EL (cell line): Measurements from ENCODE around the gene TTC28.
A peak's percentile ranks its signal among the peaks of the same experiment; 100 is the strongest.

Experiments
- DNase-seq: peaks from one replicate; pipeline ENCODE4 v3.0.0-alpha.2; 2016

Gene TTC28

DNA sequence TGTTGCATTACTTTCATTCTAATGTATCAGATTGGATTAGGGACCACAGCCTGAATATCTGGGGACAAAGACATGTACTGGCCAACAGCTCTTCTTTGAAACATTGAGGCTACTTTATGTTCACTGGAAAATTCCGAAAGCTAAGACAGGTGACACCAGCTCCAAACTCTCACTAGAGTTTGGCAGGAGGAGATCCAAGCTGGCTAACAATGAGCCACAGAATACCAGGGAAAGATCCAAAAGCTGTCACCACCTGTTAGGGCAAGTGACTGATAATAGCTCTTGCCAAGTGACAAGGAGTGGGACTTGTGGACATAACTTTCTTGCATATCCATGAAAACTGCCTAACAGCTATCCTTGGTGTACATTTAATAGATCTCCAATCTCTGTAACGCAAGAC is 333.3 kb downstream of the TTC28 start:
- no peak for DNase-seq

DNA sequence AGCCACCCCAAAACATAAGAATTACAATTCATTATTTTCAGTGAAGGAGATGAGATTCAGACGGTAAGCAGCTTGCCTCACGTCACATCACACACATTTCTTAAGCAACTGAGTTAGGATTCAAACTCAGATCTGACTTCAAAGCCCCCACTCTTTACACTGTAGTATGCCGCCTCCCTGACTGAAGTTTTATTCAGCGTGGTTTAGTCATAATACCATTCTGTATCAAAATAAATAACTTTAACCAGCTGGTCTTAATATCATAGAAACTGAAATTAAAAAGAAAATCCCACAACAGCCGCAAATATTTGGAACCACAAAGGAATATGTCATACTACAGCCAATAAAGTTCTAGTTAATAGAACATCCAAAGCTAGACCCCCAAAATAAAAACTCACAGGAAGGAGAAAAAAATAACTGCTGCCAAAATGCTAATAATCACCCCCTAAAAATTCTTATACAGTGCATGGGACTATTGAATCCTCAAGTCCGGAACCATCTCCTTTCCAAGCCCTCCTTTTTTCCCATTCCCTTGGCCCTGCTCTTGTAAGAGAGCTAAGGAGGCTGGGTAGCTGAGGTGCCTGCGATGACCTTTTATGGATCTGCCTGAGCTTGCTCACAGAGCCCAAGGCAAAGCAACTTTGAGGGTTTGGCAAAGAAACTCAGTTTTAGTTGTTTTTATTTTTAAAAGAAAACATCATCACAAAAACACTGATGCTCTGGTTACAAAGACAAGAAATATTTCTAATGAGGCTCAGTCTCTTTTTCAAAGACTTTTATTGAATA is 334.5 kb downstream of the TTC28 start:
- peak; percentile 10 for DNase-seq

GRCh38 chr22:28341001-28341400 is 338.6 kb downstream of the TTC28 start:
- peak; percentile 40 for DNase-seq

- DNase-seq, result no peak
Measured at GRCh38 chr22:28333088-28333487, 346.6 kb downstream of the TTC28 start.

DNA sequence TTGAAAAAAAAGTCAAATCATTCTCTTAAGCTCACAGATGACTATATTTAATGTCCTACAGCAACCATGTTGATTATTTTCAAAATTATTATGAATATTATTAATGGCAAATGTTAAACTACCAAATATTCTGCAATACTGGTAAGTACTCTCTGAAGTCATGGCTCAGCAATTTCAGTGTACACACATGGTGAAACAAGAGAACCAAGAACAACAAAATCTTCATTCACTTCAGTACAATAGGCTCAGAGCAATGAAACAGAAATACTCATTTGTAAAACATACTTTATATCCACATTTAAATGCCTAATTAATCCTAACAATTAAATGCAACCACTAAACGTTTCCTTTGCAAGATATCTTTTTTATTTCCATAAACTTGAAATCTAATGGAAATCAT is 347.2 kb downstream of the TTC28 start:
- DNase-seq, result no peak

DNA sequence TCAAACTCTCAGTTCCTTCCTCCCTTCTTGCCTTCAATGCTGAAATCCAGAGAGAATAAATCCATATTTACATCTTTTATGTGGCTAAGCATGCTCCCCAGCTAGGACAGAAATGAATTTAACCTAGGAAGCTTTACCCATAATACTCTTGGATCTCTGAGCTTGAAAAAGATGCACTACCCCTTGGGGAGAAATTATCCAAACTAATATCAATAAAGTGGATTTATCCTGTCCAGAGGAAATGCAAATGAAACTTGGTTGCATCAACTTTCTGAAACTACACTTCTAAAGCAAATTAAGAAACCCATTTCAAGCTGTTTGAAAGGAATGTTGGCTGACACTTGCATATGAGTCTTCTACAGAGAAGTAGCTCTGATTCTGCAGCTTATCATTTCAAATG is 347.9 kb downstream of the TTC28 start:
- no peak for DNase-seq

DNA sequence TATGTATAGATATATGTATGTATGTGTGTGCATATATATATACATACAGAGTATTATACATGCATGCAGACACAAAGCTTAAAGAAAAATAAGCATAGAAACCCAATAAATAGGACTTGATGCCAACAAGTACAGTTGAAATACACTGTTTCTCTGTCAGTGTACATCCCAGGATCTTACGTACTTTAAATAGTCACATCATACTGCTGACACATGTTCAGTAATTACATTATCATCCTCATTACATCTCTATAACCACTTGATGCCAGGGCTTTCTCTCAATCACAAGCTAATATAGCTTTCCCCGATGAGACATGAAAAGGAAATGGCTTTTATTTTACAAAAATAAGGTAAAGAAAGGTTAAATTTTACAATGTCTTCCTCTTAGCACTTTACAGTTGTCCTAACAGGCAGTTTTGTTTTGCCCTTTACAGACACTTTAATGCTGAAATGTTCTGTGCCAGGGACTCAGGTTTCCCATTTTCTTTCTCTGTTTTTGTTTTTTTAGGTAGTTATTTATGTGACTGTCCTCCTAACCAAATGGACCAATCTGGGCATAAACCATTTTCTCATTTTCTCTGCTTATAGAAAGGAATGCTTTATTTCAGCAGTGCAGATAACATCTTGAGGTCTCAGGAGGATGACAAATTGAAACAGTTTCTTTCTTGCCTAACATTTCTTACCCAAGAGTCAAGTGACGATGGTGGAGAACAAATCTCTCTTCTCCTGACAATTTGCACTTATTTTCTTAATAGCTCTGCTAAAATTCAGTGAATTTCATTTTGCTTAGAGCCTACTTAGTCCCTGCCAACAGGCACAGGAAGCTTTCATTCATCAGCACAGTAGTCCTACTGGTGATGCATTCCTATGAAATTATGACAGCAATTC is 350.2 kb downstream of the TTC28 start:
- DNase-seq, result peak; percentile 33

GRCh38 chr22:28328756-28329155 is 350.9 kb downstream of the TTC28 start:
- DNase-seq, result no peak

GRCh38 chr22:28316014-28316413 is 363.6 kb downstream of the TTC28 start:
- no peak for DNase-seq

DNA sequence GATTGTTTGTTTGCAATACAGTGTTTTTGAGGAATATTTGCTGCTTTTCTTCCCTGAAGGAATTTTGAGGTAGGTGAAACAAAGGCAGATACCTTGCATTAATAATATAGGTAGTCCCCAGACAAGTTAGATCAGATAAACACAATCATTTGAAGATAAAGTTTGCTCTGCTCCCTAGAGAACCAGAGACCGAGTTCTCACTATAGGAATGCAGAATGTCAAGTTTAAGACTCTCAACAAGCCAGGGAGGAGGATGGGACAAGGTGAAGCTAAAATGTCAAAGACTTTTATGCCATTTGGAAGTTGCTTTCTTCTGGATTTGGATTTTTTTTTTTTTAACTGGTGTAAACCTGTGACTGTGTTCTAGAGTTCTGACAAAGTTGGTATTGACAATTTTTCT is 364.7 kb downstream of the TTC28 start:
- no peak for DNase-seq

DNA sequence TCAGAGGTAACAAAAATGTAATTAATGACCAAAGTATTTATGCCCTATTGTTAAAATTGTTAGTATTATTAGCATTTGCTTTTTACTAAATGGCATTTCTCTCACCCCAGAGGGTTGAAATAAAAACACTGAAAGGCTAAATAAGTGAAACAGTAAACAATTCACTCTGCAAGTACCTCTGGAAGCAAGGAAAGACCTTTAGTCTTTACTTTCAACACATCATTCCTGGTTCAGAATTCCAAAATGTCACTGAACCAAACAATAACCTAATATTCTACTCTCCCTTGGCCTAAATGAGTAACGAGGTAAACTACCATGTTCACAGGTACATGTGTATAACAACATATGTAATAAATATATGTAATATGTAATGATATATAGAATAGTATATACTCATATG is 369.3 kb downstream of the TTC28 start:
- DNase-seq, result no peak

- DNase-seq, result no peak
Measured at GRCh38 chr22:28299753-28300152, 379.9 kb downstream of the TTC28 start.

GRCh38 chr22:28299309-28299708 is 380.3 kb downstream of the TTC28 start:
- DNase-seq, result no peak

- DNase-seq, result no peak
Measured at GRCh38 chr22:28297504-28297903, 382.1 kb downstream of the TTC28 start.

DNA sequence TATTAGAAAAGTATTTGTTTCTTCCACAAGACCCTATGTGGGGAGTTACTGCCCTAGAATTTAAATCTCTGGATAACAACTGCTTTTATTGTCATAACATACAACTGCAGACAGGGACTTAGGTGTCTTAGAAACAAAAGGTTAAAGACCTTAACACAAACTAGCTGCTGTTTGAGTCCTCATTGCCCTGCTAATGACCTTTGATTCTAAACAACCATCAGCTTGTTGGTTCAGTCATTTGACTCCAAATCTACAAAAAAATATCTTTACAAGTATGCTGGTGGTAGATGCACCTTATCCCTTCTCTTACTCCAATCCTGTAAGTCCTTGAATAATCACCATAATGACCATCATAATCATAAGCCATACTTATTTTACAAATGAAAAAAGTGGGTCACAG is 383.2 kb downstream of the TTC28 start:
- DNase-seq, result no peak

GRCh38 chr22:28283068-28283654 is 396.5 kb downstream of the TTC28 start:
- DNase-seq, result peak; percentile 39

GRCh38 chr22:28282405-28283067 is 397.1 kb downstream of the TTC28 start:
- DNase-seq, result peak; percentile 19

DNA sequence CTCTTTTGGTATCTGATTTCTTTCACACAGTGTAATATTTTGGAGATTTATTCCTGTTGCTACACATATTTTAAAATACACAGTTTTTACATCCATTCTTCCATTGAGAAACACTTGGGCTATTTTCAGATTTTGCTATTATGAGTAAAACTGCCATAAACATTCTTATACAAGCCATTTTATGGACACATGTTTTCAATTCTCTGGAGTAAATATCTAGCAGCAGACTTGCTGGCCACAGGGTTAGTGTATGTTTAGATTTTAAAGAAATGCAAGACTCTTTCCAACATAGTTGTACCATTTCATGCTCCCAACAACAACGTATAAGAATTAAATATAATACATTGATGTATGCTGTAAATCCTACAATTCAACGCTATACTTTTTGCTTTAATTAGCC is 399.8 kb downstream of the TTC28 start:
- DNase-seq, result no peak

GRCh38 chr22:28269277-28269676 is 410.4 kb downstream of the TTC28 start:
- DNase-seq, result no peak

GRCh38 chr22:28268850-28269249 is 410.8 kb downstream of the TTC28 start:
- DNase-seq, result no peak

- no peak for DNase-seq
Measured at GRCh38 chr22:28268171-28268570, 411.5 kb downstream of the TTC28 start.

DNA sequence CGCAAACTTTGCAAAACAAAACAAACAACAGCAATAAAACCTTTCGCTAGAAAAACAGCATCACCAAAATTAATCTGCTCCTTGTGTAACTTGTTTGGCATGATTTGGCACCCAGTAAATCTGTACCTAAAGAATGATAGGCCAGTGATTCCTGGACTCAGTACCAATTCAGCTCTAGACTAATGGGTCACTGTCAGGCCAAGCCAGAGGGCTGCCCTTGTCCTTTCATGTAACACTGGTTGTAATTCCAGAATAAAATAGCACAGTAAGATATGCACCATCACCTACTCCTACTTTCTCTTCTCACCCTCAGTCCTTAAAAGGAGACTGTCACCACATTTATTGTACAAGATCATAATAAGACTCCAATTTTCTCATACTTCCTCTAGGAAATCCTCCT is 419.0 kb downstream of the TTC28 start:
- no peak for DNase-seq

DNA sequence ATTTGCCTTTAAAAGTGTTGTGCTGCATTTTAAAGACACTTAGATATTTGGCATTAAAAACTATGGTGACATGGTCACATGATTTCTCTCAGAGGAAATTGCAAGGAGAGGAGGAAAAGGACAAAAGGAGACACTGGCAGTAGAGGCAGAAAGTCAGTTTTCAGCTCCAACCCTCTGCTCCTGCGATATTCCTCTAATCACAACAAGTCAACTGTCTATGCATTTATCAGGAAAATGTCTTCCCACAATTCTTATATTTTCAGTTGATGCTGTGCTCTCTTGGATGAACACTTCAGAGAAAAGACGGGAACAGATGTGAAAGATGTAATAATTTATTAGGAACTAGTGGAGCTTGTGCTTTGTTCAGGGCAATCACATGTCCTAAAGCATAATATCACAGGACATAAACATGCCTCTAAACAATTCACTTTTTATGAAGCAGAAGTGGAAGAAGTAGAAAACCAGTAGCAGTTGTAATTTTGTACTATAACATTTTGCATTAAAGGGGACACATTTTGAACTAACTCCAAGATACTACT is 419.8 kb downstream of the TTC28 start:
- no peak for DNase-seq
